K562 (cell line): ENCODE measurements around the gene TARP.

ENCODE experiments used
- ATAC-seq: fragments of 200-7000 bp; cut with Tn5 transposase; 3 replicates; pipeline ENCODE4 v1.9.1; 2020; ENCODE audit warnings: moderate library complexity
- BruUV-seq: library from RNA; stranded (reverse); fragments of 400-500 nt; replicated peaks from 2 replicates; lab custom pipeline; 2021; lab: Mats Ljungman, UMichigan
- CTCF ChIA-PET: fragments of 300-600 bp; formaldehyde crosslinking; extraction: SDS; loops from one replicate; lab custom pipeline; 2021; ENCODE audit warnings: low intra/inter-chr PET ratio; lab: Yijun Ruan, JAX
- POLR2A ChIA-PET: fragments of 300-600, 350-650 bp; sonication (Branson Sonifier 250); formaldehyde crosslinking; extraction: SDS; loops from one replicate; lab custom pipeline; 2021; ENCODE audit warnings: antibody characterized with exemption, inconsistent platforms; lab: Yijun Ruan, JAX
- DNase-seq, 4 experiments: peaks; one replicate each; pipeline versions ENCODE4 v3.0.0 to v3.0.0-alpha.2; 2011 to 2018; ENCODE audit warnings: low spot score in 3 of 4, mixed read lengths in 3 of 4; ENCODE audit errors: extremely low read depth in 1 of 4
- FAIRE-seq: peaks from 2 replicates; lab custom pipeline; 2011; peaks lifted over from hg19 to GRCh38; lab: Jason Lieb, UNC
- H2AFZ ChIP-seq: 2 replicates; pipeline ENCODE4 v1.6.0; 2011; ENCODE audit warnings: low read depth, low read length, control low read depth, inconsistent platforms
- H3K27ac ChIP-seq: fragments of 200-600 bp; 3 replicates; pipeline ENCODE4 v1.8.0; 2011; ENCODE audit warnings: low read depth, mild to moderate bottlenecking, control low read depth, inconsistent platforms, low read length, moderate library complexity, mixed read lengths; ENCODE audit errors: extremely low read depth
- H3K27me3 ChIP-seq, 2 experiments: fragments of 300-600 bp in 1 of 2; 2 replicates in 1 of 2; 3 replicates in 1 of 2; pipeline versions ENCODE4 v1.6.0 to v1.8.0; 2011; ENCODE audit warnings: inconsistent platforms in 2 of 2, low read length in 2 of 2, mild to moderate bottlenecking in 1 of 2, mixed read lengths in 1 of 2, moderate library complexity in 1 of 2; ENCODE audit not compliant: control insufficient read depth in 2 of 2, insufficient read depth in 2 of 2
- H3K36me3 ChIP-seq: fragments of 300-600 bp; 3 replicates; pipeline ENCODE4 v1.8.0; 2011; ENCODE audit warnings: mild to moderate bottlenecking, low read length, inconsistent platforms; ENCODE audit not compliant: control insufficient read depth, insufficient read depth
- H3K4me1 ChIP-seq, 2 experiments: fragments of 200-600 bp in 1 of 2; replicated peaks in 1 of 2; 2 replicates in 1 of 2; 3 replicates in 1 of 2; pipeline versions ENCODE4 v1.5.1 to v1.8.0; 2011; ENCODE audit warnings: inconsistent platforms in 2 of 2, low read length in 2 of 2, mild to moderate bottlenecking in 1 of 2, mixed read lengths in 1 of 2, moderate library complexity in 1 of 2; ENCODE audit not compliant: control insufficient read depth in 2 of 2, insufficient read depth in 2 of 2
- H3K4me2 ChIP-seq: 2 replicates; pipeline ENCODE4 v1.6.1; 2011; ENCODE audit warnings: low read length, control low read depth, inconsistent platforms, mixed read lengths; ENCODE audit not compliant: insufficient read depth
- H3K4me3 ChIP-seq: fragments of 200-600 bp; sonication (generic), shearing (Covaris generic); 2 replicates; pipeline ENCODE4 v1.5.1; 2016; ENCODE audit warnings: control low read depth, inconsistent platforms
- H3K79me2 ChIP-seq: fragments of 200-600 bp; 3 replicates; pipeline ENCODE4 v1.8.0; 2011; ENCODE audit warnings: low read length, inconsistent platforms; ENCODE audit not compliant: control insufficient read depth, insufficient read depth
- H3K9ac ChIP-seq, 2 experiments: 2 replicates each; pipeline versions ENCODE4 v1.6.0 to v1.6.1; 2011; ENCODE audit warnings: low read depth in 2 of 2, low read length in 2 of 2, control low read depth in 1 of 2, inconsistent platforms in 1 of 2, mild to moderate bottlenecking in 1 of 2, mixed read lengths in 1 of 2; ENCODE audit not compliant: insufficient read depth in 1 of 2
- H3K9me1 ChIP-seq: one replicate; pipeline ENCODE4 v1.6.0; 2011; ENCODE audit warnings: inconsistent platforms, mild to moderate bottlenecking, low read length, moderate library complexity; ENCODE audit not compliant: control insufficient read depth, insufficient read depth
- H3K9me3 ChIP-seq: replicated peaks from 2 replicates; pipeline ENCODE4 v1.5.1; 2011; ENCODE audit warnings: low read depth, low read length, inconsistent platforms; ENCODE audit not compliant: control insufficient read depth, insufficient read depth
- H4K20me1 ChIP-seq: replicated peaks from 2 replicates; pipeline ENCODE4 v1.6.1; 2011; ENCODE audit warnings: low read length, inconsistent platforms, mixed read lengths; ENCODE audit not compliant: control insufficient read depth, insufficient read depth
- MYC ChIP-seq, 2 experiments: fragments of 250-450 bp in 1 of 2; sonication (Bioruptor Pico) in 1 of 2; IDR thresholded peaks; 2 replicates each; pipeline versions ENCODE4 v1.5.1 to v1.6.1; 2012 to 2021; ENCODE audit warnings: low read depth in 2 of 2, borderline replicate concordance in 1 of 2, improper control_type of control experiment in 1 of 2, low read length in 1 of 2, mild to moderate bottlenecking in 1 of 2, moderate library complexity in 1 of 2
- RAD21 ChIP-seq, 2 experiments: fragments of 250-450 bp in 1 of 2; fragments of 450-650 bp in 1 of 2; sonication (Bioruptor Pico) in 1 of 2; formaldehyde crosslinking in 1 of 2; IDR thresholded peaks in 1 of 2; conservative IDR thresholded peaks in 1 of 2; 2 replicates each; pipeline versions ENCODE4 v1.4.0 to v1.8.0; 2020 to 2022; ENCODE audit warnings: mild to moderate bottlenecking in 2 of 2, moderate library complexity in 1 of 2
- TRIM28 ChIP-seq: fragments of 450-650 bp; IDR thresholded peaks from 2 replicates; pipeline ENCODE4 v1.6.1; 2017
- WGBS: fragments of 100-300 bp; shearing (Covaris generic); methylation state at CpG from one replicate; pipeline ENCODE4 v1.1.6; 2016; ENCODE audit warnings: low coverage, mixed read lengths; ENCODE audit not compliant: insufficient coverage; ENCODE audit errors: missing lambda C conversion rate; 5-methylcytosine and 5-hydroxymethylcytosine counted together
- in situ Hi-C: fragments of 300-500 bp; cut with MboI; formaldehyde crosslinking; loops from 4 replicates; pipeline ENCODE4 v1.15.0; 2018; ENCODE audit warnings: inconsistent platforms, mixed read lengths
- intact Hi-C: fragments of 100-400 bp; cut with micrococcal nuclease; formaldehyde crosslinking; loops from 2 replicates; pipeline ENCODE4 v1.14.2; 2022
- TF ChIP-seq, protein P1 (sequence below), 2 experiments: fragments of 450-650 bp; formaldehyde crosslinking in 1 of 2; IDR thresholded peaks; 2 replicates each; pipeline versions ENCODE4 v1.4.0 to v1.6.1; 2014 to 2020; ENCODE audit warnings: mild to moderate bottlenecking in 2 of 2, borderline replicate concordance in 1 of 2, low read depth in 1 of 2
- TF ChIP-seq, protein P2 (sequence below): fragments of 200-800 bp; sonication (Bioruptor generic); IDR thresholded peaks from 2 replicates; pipeline ENCODE4 v1.6.1; 2017; ENCODE audit warnings: missing genetic modification characterization, missing compliant biosample characterization
- TF ChIP-seq, protein P3 (sequence below), 3 experiments: IDR thresholded peaks in 2 of 3; conservative IDR thresholded peaks in 1 of 3; 2 replicates each; pipeline ENCODE4 v1.5.1; 2011 to 2012; ENCODE audit warnings: low read length in 3 of 3, mild to moderate bottlenecking in 3 of 3, control low read depth in 2 of 3, improper control_type of control experiment in 1 of 3, inconsistent platforms in 1 of 3, low read depth in 1 of 3, mixed read lengths in 1 of 3, moderate library complexity in 1 of 3; ENCODE audit not compliant: insufficient read depth in 2 of 3

The TARP gene

DNA sequence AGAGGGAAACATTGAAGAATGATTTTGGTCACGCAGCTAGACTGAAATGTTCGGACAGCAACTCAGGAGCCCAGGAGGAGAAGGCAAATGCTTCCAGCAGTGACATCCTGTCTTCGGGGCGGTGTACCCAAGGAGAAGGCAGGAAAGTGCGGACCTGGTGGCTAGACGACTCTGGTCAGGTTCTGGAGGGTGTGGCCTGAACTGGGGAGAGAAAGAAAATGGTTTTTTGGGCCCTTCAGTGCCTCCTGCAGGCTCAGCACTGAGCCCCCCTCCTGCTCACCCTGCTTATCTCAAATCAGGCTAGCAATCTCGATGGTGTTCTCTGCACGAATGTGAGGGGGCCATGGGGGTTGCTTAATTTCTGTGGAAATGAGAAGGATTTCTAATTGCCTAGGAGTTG lies 26.7 kb upstream of the TARP start:
- intact Hi-C loops: no loop called here
- DNase-seq: peak in 3 of 4 experiments; percentile 21 to 28 (median 27)
- in situ Hi-C loops: no loop called here

More for the DNA sequence above, 26.7 kb upstream of the TARP start:
- no peaks in the 10 kb centered on the region for H3K9me3 ChIP-seq
- WGBS: 13% methylated on average over 8 of the region's 8 CpGs
- H3K36me3 ChIP-seq: no peaks in the 10 kb centered on the region
- FAIRE-seq: peak; percentile 15
- H3K4me3 ChIP-seq: no peak overlapping the region
- peaks cover 13 to 20% of the 10 kb centered on the region in 2 experiments for H3K27me3 ChIP-seq
- H3K4me2 ChIP-seq: peak overlapping the region; percentile 44; the same call in 1 of the 2 replicates
- ChIA-PET CTCF (no interaction called here), POLR2A (interaction anchor here (1.1 to 1.7 kb wide), 2 partner anchors 10 to 84 kb away, joined by 3 to 5 read pairs; no protein-coding TSS in a partner anchor)
- no peaks in the 10 kb centered on the region for H3K79me2 ChIP-seq
- no peak overlapping the region; a peak in 1 of 4 replicates for H3K9ac ChIP-seq
- peak; percentile 84 for ATAC-seq
- peaks cover 0 to 8% of the 10 kb centered on the region in 2 experiments; a peak in 1 of 5 replicates for H3K4me1 ChIP-seq
- H3K9me1 ChIP-seq: no peaks in the 10 kb centered on the region
- TF ChIP-seq RAD21 (CRISPR knock-in tag; conservative IDR thresholded peaks at IDR 0.05 in 1 of 2, IDR thresholded peaks at IDR 0.05 in 1 of 2) (0 out of 4 replicates have a peak, but pooled peaks of 1 of the 2 experiments have one; percentile 3), MYC (IDR thresholded peaks at IDR 0.05; ENCODE audit: low read depth, low read length) (0 out of 2 replicates have a peak, but pooled peaks have one; percentile 14), MYC (CRISPR knock-in tag; IDR thresholded peaks at IDR 0.05; ENCODE audit: borderline replicate concordance, low read depth) (no peak), TRIM28 (no peak)
- TF ChIP-seq, protein P1, sequence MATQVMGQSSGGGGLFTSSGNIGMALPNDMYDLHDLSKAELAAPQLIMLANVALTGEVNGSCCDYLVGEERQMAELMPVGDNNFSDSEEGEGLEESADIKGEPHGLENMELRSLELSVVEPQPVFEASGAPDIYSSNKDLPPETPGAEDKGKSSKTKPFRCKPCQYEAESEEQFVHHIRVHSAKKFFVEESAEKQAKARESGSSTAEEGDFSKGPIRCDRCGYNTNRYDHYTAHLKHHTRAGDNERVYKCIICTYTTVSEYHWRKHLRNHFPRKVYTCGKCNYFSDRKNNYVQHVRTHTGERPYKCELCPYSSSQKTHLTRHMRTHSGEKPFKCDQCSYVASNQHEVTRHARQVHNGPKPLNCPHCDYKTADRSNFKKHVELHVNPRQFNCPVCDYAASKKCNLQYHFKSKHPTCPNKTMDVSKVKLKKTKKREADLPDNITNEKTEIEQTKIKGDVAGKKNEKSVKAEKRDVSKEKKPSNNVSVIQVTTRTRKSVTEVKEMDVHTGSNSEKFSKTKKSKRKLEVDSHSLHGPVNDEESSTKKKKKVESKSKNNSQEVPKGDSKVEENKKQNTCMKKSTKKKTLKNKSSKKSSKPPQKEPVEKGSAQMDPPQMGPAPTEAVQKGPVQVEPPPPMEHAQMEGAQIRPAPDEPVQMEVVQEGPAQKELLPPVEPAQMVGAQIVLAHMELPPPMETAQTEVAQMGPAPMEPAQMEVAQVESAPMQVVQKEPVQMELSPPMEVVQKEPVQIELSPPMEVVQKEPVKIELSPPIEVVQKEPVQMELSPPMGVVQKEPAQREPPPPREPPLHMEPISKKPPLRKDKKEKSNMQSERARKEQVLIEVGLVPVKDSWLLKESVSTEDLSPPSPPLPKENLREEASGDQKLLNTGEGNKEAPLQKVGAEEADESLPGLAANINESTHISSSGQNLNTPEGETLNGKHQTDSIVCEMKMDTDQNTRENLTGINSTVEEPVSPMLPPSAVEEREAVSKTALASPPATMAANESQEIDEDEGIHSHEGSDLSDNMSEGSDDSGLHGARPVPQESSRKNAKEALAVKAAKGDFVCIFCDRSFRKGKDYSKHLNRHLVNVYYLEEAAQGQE (IDR thresholded peaks at IDR 0.05; ENCODE audit: borderline replicate concordance): 0 out of 2 replicates have a peak, but pooled peaks have one; percentile 10
- TF ChIP-seq, protein P1 (CRISPR knock-in tag; IDR thresholded peaks at IDR 0.05; ENCODE audit: low read depth): no peak
- TF ChIP-seq, protein P2, sequence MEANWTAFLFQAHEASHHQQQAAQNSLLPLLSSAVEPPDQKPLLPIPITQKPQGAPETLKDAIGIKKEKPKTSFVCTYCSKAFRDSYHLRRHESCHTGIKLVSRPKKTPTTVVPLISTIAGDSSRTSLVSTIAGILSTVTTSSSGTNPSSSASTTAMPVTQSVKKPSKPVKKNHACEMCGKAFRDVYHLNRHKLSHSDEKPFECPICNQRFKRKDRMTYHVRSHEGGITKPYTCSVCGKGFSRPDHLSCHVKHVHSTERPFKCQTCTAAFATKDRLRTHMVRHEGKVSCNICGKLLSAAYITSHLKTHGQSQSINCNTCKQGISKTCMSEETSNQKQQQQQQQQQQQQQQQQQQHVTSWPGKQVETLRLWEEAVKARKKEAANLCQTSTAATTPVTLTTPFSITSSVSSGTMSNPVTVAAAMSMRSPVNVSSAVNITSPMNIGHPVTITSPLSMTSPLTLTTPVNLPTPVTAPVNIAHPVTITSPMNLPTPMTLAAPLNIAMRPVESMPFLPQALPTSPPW (CRISPR knock-in tag): peak; percentile 72; the same call in 1 of the 2 replicates
- TF ChIP-seq, protein P3, sequence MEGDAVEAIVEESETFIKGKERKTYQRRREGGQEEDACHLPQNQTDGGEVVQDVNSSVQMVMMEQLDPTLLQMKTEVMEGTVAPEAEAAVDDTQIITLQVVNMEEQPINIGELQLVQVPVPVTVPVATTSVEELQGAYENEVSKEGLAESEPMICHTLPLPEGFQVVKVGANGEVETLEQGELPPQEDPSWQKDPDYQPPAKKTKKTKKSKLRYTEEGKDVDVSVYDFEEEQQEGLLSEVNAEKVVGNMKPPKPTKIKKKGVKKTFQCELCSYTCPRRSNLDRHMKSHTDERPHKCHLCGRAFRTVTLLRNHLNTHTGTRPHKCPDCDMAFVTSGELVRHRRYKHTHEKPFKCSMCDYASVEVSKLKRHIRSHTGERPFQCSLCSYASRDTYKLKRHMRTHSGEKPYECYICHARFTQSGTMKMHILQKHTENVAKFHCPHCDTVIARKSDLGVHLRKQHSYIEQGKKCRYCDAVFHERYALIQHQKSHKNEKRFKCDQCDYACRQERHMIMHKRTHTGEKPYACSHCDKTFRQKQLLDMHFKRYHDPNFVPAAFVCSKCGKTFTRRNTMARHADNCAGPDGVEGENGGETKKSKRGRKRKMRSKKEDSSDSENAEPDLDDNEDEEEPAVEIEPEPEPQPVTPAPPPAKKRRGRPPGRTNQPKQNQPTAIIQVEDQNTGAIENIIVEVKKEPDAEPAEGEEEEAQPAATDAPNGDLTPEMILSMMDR (IDR thresholded peaks at IDR 0.05 in 2 of 3, conservative IDR thresholded peaks at IDR 0.05 in 1 of 3; ENCODE audit: insufficient read depth in 2 of 3, low read depth in 1 of 3, low read length in 3 of 3): peak in 2 of 3 experiments; percentile 22 to 32; a peak in 1 of 6 replicates
- H2AFZ ChIP-seq: peak overlapping the region; percentile 67
- 0 out of 2 replicates have a peak, but pooled peaks cover 2% of the 10 kb centered on the region for H4K20me1 ChIP-seq
- BruUV-seq: no TSS peak
- H3K27ac ChIP-seq: no peak overlapping the region
